ENCODE measurements around the gene TNMD. TPM values are rescaled to one million over a fixed set of nuclear protein-coding genes. Genes with fewer than 3 reads are reported as not detected.

Gene TNMD
- total RNA-seq, 1 donor from 2014 or later: not detected

DNA sequence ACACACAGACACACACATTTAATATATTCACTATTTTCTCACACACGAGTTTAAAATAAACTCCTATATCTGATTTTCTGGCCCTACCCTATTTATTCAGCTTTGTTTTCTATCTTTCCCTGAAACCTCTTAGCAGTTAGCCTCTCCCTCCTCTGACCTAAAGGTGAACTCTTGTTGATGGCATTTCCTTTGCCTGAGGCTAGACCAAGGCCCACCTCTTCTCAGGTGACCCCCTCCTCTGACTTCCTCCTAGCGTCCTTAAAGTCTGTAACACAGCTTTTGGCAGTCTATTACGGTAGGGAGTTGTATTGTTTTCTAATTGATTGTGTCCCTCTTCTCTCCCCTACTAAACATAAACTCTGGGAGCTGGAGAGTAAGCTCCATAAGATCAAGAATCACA is 57.6 kb downstream of the TNMD start:
- Mint-ChIP-seq H3K27ac (ENCODE audit: unreplicated experiment) (no peak overlapping the region), H3K27me3 (ENCODE audit: unreplicated experiment) (peaks cover 2% of the 10 kb centered on the region)

GRCh38 chrX:100643212-100643611 is 58.5 kb downstream of the TNMD start:
- no peaks in the 10 kb centered on the region for H3K9me3 Mint-ChIP-seq (ENCODE audit: unreplicated experiment)
- H3K27me3 Mint-ChIP-seq (ENCODE audit: unreplicated experiment): peaks cover 2% of the 10 kb centered on the region

More for the DNA sequence above, 57.6 kb downstream of the TNMD start:
- Mint-ChIP-seq H3K4me1 (ENCODE audit: unreplicated experiment) (peaks cover 8% of the 10 kb centered on the region), H3K9me3 (ENCODE audit: unreplicated experiment) (no peaks in the 10 kb centered on the region), H3K36me3 (ENCODE audit: low read depth, unreplicated experiment) (no peaks in the 10 kb centered on the region), H3K4me3 (ENCODE audit: unreplicated experiment) (no peak overlapping the region)
- no peak for TF ChIP-seq CTCF (IDR thresholded peaks at IDR 0.05; ENCODE audit: unreplicated experiment)
- no peak for DNase-seq (ENCODE audit: low spot score)

DNA sequence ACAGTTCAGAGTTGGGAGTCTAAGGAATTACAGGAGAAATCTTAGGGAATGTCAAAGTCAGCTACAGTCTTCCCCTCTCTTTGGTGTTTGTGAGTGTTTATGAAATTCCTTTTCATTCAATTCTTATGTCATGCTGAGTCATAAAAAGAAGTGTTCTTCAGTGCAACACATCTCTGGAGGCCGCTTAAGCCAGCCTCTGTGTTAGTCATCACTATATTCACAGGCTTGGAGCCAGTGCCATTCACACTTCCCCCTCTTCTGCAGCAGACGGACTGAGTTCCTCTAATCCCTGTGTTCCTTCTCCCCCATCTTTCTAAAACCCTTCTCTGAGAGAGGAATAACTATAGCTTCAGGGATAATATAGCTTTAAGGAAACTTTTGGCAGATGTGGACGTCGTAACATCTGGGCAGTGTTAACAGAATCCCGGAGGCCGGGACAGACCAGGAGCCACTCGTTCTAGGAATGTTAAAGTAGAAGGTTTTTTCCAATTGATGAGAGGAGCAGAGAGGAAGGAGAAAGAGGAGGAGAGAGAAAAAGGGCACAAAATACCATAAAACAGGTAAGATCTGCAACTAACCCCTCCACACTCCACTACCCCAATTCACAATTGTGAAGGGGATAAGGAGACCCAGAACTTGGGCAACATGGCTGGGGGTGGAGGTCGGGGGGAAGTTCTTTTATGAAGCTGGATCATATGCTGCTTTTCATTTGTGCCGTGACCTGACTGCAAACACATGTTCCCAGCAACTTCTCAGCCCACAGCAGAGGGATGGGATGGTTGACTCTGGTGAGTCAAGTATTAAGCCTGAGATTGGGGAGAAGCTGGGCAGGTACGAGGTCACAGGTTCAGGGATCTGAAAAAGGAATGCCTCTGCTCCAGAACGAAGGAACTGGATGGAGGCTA is 59.5 kb downstream of the TNMD start, which contains the start of gene SRPX2:
TSS of gene SRPX2 (plus strand) at position 244 of the 905 bp plus-strand sequence. CDS start 2,124 bp downstream, outside the sequence.
- no peaks in the 10 kb centered on the region for H3K36me3 Mint-ChIP-seq (ENCODE audit: low read depth, unreplicated experiment)

More at GRCh38 chrX:100643212-100643611, 58.5 kb downstream of the TNMD start:
- TF ChIP-seq CTCF (IDR thresholded peaks at IDR 0.05; ENCODE audit: unreplicated experiment): no peak
- H3K27ac Mint-ChIP-seq (ENCODE audit: unreplicated experiment): no peak overlapping the region
- H3K36me3 Mint-ChIP-seq (ENCODE audit: low read depth, unreplicated experiment): no peaks in the 10 kb centered on the region
- no peak overlapping the region for H3K4me3 Mint-ChIP-seq (ENCODE audit: unreplicated experiment)
- peaks cover 10% of the 10 kb centered on the region for H3K4me1 Mint-ChIP-seq (ENCODE audit: unreplicated experiment)
- no peak for DNase-seq (ENCODE audit: low spot score)

DNA sequence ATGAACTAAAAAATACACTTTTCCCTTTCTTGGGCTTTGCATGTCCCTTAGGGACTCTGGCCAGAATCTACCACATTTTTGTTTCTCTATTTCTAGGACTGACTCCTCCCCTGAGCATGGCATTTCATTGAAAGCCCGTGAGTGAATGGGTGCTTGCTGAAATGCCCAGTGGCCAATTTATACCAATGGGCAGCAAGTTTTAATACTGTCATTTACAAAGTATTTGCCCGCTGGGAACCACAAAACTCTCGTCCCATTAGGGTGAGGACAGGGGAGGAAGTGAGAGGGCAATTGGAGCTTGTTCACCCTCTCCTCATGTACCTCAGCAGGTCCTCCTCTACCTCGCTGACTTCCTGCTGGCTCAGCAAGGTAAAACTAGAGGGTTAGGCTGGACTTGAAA is 60.4 kb downstream of the TNMD start:
- no peak overlapping the region for H3K27ac Mint-ChIP-seq (ENCODE audit: unreplicated experiment)
- DNase-seq (ENCODE audit: low spot score): no peak
- H3K4me1 Mint-ChIP-seq (ENCODE audit: unreplicated experiment): peaks cover 14% of the 10 kb centered on the region
- H3K36me3 Mint-ChIP-seq (ENCODE audit: low read depth, unreplicated experiment): no peaks in the 10 kb centered on the region
- H3K9me3 Mint-ChIP-seq (ENCODE audit: unreplicated experiment): no peaks in the 10 kb centered on the region
- no peak for TF ChIP-seq CTCF (IDR thresholded peaks at IDR 0.05; ENCODE audit: unreplicated experiment)
- peaks cover 2% of the 10 kb centered on the region for H3K27me3 Mint-ChIP-seq (ENCODE audit: unreplicated experiment)
- H3K4me3 Mint-ChIP-seq (ENCODE audit: unreplicated experiment): no peak overlapping the region

More for the DNA sequence above, 59.5 kb downstream of the TNMD start, which contains the start of gene SRPX2:
- no peaks in the 10 kb centered on the region for H3K9me3 Mint-ChIP-seq (ENCODE audit: unreplicated experiment)
- H3K4me3 Mint-ChIP-seq (ENCODE audit: unreplicated experiment): no peak within 1 kb of the TSS
- H3K4me1 Mint-ChIP-seq (ENCODE audit: unreplicated experiment): peaks cover 14% of the 10 kb centered on the region
- H3K27ac Mint-ChIP-seq (ENCODE audit: unreplicated experiment): no peak within 1 kb of the TSS
- peaks cover 2% of the 10 kb centered on the region for H3K27me3 Mint-ChIP-seq (ENCODE audit: unreplicated experiment)
- DNase-seq (ENCODE audit: low spot score): no peak
- no peak for TF ChIP-seq CTCF (IDR thresholded peaks at IDR 0.05; ENCODE audit: unreplicated experiment)

DNA sequence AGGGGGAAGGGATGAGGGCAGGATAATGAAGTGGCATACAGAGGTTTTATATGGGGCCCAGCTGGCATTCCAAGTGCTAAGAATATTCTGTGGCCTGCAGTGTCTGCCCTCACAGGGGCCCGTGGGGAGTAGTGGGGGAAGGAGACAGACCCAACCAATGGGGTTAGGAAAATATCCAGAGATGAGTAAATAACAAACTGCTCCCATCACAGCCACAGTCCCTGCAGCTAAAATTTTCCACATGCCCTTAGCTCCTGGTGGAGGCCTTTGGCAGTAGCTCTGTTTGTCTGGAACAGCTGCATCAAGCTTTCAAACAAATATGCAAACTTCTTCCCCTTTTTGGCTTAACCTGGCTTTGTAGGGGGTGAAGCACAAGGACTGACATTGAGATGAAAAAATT is 62.4 kb downstream of the TNMD start:
- no peak for DNase-seq (ENCODE audit: low spot score)
- H3K4me1 Mint-ChIP-seq (ENCODE audit: unreplicated experiment): peaks cover 14% of the 10 kb centered on the region
- no peak overlapping the region for H3K4me3 Mint-ChIP-seq (ENCODE audit: unreplicated experiment)
- TF ChIP-seq CTCF (IDR thresholded peaks at IDR 0.05; ENCODE audit: unreplicated experiment): no peak
- H3K27me3 Mint-ChIP-seq (ENCODE audit: unreplicated experiment): peaks cover 2% of the 10 kb centered on the region
- no peaks in the 10 kb centered on the region for H3K36me3 Mint-ChIP-seq (ENCODE audit: low read depth, unreplicated experiment)
- H3K27ac Mint-ChIP-seq (ENCODE audit: unreplicated experiment): no peak overlapping the region
- H3K9me3 Mint-ChIP-seq (ENCODE audit: unreplicated experiment): no peaks in the 10 kb centered on the region
